GM18499 (cell line): ENCODE measurements around the gene NUP210L.
"Not testable (repeated sequence)": the region's sequence is repeated elsewhere in the genome, so short reads cannot be mapped to it uniquely, and the experiment has no call there.

Source experiments
- ATAC-seq: cut with Tn5 transposase; IDR thresholded peaks from one replicate; pipeline ENCODE4 v1.9.1; 2021; ENCODE audit warnings: moderate number of reproducible peaks; ENCODE audit not compliant: insufficient read depth, unreplicated experiment

NUP210L gene

DNA sequence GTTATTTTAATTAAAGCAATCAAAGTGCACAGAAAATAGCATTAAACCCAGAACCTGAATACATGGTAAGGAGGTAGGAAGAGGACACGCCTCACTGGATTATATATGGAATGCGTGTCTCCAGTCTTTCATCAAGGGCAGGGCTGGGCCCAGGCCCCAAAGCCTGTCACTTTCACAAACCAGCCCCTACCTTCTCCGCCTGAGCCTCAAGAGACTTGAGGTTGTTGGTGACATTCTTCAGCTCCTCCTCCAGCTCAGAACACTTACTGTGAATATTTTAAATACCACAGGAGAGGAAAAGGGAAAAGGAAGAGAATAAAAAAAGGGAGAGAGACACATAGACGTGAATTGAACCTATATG, 16.3 kb upstream of the NUP210L start:
- ATAC-seq, result no peak

DNA sequence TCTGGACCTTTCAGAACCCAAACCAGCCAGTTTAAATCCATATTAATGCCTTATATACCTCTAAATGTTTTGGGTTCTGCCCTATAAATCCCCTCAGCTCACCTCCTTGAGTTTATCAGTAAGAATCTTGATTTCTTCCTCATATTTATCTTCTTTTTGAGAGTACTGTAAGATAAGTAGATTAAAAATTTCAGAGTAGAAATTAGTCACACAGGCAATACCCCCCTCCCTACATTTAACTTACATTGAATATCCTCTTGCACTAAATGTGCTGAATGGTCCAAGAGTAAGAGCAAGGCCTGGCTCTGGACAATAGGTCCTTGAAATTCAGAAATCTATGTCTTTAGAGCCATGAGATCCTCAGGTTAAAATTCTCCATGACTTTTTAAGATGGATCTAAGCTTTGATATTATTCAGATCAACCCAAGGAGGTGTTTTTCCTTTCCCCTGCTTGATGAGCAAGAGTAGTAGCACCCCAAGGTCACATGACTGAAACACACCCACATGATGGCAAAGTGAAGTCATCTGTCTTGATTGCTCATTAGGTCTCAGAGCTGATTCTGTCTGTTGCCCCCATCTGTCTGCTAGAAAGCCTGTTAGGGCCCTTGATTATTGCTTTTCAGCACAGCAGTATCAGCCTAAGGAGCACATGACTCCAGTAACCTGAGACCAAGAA, 15.8 kb upstream of the NUP210L start:
- no peak for ATAC-seq

DNA sequence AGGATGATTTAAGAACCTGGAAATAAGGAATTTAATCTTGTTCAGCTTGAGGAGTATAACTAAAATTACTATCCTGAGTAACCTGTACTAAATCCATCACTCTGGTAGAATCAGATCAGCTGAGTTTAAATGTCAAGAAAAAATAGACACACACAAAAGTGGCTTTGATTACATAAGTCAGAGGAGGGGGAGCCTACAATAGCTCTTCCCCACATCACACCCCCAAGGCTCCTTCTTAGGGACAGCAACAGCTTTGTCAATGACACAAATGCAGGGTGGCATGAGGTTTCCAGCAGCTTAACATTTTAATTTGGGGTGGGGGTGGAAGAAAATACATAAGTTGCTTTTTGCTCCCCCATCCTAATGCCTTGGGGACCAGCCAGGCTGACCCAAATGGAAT, 12.6 kb upstream of the NUP210L start:
- ATAC-seq, result no peak

DNA sequence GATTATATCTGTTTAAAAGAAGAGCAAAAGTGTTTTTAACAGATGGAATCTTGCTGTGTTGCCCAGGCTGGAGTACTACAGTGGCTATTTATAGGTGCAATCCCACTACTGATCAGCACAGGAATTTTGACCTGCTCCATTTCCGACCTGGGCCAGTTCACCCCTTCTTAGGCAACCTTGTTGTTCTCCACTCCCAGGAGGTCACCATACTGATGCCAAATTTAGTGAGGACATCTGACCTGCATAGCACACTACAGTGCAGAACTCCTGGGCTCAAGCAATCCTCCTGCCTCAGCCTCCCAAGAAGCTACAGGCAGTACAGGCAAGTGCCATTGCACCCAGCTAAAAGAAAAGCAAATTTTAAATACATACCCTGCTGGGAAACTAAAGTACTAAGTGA, 11.3 kb upstream of the NUP210L start:
- ATAC-seq, result no peak

DNA sequence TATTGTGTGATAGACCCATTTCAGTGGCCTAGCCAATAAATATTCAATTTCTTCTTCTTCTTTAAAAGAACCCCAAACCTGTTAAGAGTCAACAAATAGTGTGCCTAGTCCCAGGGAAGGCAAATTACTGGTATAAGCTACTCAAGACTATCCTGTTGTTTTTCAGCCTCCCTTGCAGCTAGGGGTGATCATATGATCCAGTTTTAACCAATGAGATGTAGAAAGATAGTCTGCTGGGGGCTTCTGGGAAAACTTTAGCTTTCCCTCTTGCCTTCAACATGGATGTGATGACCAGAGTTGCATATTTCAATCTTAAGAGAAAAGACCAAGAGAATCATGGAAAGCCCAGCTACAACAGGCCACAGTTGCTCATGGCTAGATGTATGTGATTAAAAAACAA, 4.7 kb upstream of the NUP210L start:
- no peak for ATAC-seq

DNA sequence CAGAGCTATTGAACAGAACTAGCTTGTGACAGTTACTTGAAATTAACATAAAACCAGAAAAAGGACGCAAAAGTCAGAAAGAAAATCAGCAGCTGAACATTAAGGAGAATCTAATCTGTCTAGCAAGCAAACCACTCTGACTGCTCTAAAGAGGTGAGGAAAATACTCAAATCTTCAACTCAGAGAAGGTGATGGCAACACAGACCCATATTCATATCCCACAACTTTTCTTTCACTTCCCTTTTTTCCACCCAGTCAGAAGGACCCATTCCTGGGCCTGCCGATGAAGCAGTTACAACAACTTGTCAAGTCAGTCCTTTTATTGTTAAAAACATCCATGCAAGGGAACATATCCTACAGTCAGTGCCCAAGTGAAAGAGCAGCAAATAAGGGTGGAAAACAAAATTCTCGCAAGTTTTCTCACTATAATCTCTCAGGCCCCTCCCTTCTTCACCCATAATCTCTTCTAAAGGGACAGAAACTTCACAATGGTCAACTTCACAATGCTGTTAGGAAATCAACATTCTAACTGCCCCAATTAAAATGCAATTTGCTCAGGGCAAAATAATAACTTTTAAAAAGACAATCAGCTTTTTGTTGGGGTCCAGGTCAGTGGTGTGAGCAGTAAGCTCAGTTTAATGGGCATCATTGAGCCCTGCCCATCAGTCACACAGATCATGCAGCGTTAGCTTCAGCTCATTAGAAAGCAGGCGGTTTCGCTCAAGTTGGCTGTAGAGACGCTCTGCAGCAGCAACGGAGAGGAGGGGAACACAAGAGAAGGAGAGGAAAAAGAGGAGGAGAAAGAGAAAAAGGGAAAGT, 3.6 kb upstream of the NUP210L start:
- no peak for ATAC-seq

DNA sequence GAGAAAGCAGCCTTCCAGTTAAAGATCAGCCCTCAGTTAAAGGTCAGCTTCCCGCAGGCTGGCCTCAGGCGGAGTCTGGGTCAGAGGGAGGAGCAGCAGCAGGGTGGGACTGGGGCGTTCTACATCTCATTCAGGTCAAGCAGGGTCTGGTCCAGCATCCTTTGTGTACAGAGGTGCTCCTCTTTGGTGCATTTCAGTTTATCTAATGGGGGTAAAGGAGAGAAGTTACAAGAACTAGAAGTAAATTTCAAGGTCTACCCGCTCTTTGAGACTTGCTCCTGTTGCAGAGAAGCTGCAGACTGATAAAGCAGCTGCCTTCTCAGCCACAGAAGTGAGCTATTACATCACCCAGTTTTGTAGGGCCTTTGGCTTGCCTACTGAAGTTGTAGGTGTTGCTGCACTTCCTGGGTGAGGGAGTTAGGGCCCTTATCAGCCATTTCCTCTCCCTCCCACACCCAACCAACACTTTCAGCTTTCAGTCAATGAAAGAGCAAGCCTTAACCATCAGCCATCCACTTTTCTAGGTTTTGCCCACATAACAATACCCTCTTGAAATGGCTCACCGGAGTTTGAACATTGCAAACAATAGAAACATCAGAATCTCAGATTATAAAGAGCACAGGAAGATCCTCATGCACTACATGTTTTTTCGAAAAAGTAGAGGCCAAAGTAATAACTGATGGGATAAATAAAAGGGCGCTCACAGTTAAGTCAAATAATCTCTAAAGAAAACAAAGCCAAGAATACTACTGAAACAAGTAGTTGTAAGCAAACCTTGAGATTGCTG, 2.8 kb upstream of the NUP210L start:
- ATAC-seq, result no peak

DNA sequence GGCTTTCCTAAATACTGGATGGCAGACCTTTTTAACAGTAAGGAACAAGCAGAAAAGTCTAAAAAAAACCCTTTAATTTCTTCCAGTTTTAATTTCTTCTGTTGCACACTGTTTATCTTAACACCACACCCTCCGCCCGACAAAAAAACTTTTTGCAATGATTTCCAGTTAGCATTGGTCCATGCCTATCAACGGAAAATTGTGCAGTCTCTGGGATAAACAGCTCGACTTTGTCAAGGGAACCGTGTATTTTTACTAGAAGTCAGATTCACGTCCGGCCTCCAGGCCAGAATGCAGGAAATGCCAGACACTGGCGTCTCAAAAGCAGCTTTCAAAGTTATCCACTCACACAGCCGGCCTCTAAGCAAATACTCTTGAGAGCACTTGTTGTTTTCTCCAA, 378 bp upstream of the NUP210L start:
- ATAC-seq, result no peak

DNA sequence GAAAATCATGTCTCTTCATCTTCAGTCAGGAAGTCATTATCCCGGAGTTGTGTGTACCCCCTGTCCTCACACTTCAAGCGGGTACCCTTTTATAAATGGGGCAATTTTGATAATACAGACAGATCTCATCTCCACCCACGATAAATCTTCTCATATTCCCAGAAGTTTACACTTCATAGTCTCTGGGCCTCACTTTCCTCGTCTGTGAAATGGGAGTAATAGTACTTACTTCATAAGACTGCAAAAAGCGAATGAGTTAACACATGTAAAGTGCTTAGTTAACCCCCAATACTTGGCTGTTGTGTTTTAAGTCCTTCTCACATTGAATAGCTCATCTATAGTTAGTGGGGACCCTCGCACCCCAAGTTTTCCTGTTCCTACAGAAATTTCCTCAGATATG, 820 bp downstream of the NUP210L start:
- ATAC-seq, result no peak

DNA sequence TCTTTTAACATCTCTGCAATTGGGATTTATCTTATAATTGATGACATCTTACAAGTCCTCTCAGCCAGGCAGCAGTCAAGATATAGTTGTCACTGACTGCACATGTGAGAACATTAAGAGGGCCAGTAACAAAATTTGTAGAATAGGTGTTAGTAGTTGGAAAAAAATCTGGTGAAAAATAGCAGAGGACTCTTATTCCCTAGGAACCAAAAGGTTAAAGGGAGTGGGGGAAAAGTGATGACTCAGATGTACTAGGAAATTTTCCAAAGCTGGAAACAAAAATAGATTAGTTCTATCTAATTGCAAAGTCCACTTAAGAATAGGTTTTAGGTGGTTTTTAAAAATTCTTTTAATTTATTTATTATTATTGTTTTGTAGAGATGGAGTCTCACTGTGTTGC, 3.6 kb downstream of the NUP210L start:
- ATAC-seq, result no peak

DNA sequence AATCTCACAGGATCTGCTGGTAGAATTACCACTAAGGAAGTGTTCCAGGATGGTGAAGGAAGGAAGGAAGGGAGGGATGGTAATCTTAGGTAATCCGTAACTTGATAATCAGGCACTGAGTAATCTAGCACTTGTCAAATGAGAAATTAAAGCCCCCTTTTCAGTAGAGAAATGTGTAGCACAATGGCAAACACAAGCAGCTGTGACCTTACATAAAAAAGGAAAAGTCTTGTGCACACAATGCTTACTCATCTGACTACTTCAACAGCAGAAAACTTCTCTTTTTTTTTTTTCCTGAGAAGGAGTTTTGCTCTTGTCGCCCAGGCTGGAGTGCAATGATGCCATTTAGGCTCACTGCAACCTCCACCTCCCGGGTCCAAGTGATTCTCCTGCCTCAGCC, 6.1 kb downstream of the NUP210L start:
- ATAC-seq, result no peak

DNA sequence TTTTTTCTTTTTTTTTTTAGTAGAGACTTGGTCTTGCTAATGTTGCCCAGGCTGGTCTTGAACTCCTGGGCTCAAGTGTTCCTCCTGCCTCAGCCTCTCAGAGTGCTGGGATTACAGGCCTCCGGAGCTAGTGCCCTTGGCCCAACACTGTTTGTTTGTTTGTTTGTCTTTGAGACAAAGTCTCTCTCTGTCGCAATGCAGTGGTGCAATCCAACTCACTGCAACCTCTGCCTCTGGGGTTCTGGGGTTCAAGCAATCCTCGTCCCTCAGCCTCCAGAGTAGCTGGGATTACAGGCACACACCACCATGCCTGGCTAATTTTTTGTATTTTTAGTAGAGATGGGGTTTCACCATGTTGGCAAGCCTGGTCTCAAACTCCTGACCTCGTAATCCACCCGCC, 7.4 kb downstream of the NUP210L start:
- ATAC-seq, result not testable (repeated sequence)

DNA sequence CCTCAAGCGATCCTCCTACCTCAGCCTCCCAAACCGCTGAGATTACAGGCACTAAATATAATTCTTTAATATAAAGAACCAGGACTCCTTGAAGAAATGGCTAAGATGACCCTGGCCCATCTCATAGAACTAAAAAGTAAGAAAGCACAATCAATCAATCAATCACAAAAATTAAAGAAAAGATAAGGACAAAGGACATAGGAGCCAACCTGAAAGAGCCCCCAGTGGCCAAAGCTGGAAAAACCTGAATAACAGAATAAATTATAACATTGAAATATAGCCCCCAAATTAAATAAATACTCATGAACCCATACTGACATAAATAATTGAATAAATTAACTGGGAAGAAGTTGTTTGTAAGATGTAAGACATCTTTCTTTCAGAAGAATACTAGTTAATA, 8.9 kb downstream of the NUP210L start:
- no peak for ATAC-seq

DNA sequence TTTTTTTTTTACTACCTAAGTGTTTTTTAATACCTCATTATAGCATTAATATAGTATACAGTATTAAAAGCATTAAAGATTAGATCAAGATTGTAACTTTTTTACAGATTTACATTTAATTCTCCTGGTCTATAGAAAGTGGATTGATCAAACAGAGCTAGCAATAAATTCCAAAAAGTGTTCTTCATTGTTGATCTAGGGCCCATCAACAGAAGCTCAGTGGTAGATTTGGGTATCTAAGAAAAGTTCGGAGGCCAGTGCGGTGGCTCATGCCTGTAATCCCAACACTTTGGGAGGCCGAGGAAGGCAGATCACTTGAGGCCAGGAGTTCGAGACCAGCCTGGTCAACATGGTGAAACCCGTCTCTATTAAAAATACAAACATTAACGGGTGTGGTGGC, 12.5 kb downstream of the NUP210L start:
- no peak for ATAC-seq

DNA sequence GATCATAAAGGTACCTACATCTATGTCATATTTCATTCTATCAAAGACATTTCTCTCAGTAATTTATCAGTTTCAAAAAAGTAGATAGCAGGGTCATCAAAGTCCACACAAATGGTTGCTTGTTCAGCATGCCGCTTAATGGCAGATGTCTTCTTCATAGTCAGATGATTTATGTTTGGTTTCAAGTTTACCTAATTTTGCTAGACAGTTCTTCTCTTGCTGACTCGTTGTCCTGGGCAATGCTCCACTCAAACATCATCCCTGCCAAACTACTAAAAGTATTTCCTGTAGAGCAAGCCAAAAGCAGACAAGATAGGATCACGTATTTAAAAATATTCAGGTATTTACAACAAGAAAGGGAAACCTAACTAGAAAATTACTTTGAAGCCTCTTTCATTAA, 13.6 kb downstream of the NUP210L start:
- no peak for ATAC-seq

DNA sequence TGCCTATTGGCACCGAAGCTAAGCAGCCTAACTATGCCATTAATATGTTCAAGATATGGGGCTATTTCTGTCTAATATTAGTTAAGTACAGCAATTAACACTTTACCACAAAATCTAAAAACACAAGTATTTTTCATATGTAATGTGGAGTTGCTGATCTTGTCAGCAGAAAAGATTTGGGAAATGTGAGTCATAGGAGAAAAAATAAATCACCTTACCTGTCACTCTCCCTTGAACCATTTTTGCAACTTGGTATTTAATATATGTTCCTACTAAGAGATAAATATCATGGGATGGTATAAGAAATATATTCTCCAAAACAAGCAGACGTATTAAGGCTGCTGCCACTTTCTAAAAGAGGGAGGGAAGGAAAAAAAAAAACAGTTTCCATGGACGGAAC, 17.0 kb downstream of the NUP210L start:
- no peak for ATAC-seq

DNA sequence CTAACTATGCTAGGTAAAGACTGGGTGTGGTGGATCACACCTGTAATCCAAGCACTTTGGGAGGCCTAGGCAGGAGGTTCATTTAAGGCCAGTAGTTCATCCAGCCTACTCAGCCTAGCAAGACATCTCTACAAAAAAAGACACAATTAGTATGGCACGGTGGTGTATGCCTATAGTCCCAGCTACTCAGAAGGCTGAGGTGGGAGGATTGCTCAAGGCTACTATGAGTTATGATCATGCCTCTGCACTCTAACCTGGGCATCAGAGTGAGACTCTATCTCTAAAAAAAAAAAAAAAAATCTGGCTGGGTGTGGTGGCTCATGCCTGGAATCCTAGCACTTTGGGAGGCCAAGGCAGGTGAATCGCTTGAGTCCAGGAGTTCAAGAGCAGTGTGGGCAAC, 21.6 kb downstream of the NUP210L start:
- no peak for ATAC-seq

DNA sequence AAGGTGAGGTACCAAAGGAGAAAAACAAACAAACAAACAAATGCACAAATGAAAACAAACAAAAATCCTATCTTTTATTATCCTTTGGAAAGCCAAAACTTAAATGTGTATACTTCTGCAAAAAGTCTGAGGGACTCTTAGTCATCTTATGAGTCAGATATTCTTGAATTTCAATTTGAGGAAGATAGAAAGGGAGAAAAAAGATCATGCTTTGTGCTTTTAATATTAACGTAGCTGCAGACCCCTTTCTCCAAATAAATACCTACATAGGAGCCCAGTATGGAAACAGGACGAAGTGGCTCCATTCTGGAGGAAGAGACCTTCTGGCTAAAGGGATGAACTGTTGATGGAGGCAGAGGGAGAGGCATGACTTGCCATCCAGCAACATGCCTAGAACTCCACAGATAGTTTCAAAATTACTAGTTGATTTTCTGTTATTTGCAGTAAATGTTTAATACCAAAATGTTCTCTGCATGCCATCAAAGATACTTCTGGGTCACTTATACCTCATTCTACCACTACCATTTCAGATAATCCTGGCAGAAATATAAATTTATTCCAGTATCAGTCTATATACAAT, 25.4 kb downstream of the NUP210L start:
- ATAC-seq, result no peak

DNA sequence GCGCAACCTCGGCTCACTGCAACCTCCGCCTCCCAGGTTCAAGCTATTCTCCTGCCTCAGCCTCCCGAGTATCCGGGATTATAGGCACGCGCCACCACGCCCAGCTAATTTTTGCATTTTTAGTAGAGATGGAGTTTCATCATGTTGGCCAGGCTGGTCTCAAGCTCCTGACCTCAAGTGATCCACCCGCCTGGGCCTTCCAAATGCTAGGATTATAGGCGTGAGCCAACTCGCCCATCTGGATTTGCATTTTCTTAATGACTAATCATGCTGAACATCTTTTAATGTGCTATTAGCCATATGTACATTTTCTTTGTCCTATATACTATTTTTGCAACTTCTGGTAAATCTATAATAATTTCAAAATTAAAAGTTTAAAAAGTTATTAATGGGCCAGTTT, 31.7 kb downstream of the NUP210L start:
- not testable (repeated sequence) for ATAC-seq

DNA sequence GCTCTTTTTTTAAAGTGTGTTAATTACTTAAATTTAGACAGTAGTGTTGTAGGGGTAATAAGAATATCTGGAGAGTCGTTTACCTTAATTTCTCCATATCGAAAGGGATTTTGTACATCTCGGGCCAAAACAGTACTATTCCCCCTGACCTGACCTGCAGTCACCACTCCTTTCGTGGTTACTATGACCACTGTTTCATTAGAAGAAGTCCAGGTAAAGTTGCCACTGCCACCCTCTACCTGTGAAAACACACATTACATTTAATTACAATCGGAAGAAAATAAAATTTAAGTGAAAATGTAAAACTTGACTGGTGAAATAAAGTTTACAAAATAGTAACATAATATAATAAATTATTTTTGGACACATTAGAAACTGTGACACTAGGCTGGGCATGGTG, 37.2 kb downstream of the NUP210L start:
- ATAC-seq, result no peak

DNA sequence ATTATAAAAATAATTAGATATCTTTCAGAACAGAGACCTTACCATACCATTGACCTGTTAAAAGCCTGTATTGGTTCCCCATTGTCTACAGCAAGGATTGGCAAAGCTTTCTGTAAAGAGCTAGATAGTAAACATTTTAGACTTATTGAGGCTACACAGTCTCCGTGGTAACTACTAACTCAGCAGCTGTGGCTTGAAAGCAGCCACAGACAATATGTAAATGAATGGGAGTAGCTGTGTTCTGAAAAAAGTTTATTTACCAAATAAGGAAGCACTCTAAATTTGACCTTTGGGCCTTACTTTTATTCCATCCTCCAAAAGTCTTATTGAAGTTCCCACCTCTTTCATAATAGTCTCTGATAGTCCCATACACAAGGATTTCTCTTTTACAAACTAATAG, 39.7 kb downstream of the NUP210L start:
- ATAC-seq, result no peak
